ENCODE measurements around the gene POU2F1. TPM values are rescaled to one million over a fixed set of nuclear protein-coding genes. Genes with fewer than 3 reads are reported as not detected.

POU2F1 gene
- polyA plus RNA-seq, 1 donor from 2014 or later, result 10.9 TPM

GRCh38 chr1:167362638-167363037 is 142.0 kb downstream of the POU2F1 start:
- Histone ChIP-seq H4K20me1 (ENCODE audit: insufficient read depth) (no peaks in the 10 kb centered on the region), H3K27me3 (ENCODE audit: insufficient read depth, low read depth, low read length) (no peaks in the 10 kb centered on the region), H3K4me2 (ENCODE audit: low read length) (no peak overlapping the region), H3K27ac (ENCODE audit: low read length) (no peak overlapping the region), H2AFZ (ENCODE audit: low read depth, low read length) (no peak overlapping the region), H3K79me2 (replicated peaks; ENCODE audit: insufficient read depth, low read length) (peaks cover 28% of the 10 kb centered on the region), H3K4me3 (ENCODE audit: low read length) (no peak overlapping the region), H3K9ac (ENCODE audit: low read length) (no peak overlapping the region), H3K9me2 (ENCODE audit: insufficient read depth, low read length) (no peaks in the 10 kb centered on the region), H3K9me3 (ENCODE audit: low read length) (no peaks in the 10 kb centered on the region), H3K36me3 (ENCODE audit: insufficient read depth, low read length) (no peaks in the 10 kb centered on the region), H3F3A (ENCODE audit: insufficient read depth, low read length, poor library complexity, severe bottlenecking) (no peaks in the 10 kb centered on the region)
- TF ChIP-seq, protein P1, sequence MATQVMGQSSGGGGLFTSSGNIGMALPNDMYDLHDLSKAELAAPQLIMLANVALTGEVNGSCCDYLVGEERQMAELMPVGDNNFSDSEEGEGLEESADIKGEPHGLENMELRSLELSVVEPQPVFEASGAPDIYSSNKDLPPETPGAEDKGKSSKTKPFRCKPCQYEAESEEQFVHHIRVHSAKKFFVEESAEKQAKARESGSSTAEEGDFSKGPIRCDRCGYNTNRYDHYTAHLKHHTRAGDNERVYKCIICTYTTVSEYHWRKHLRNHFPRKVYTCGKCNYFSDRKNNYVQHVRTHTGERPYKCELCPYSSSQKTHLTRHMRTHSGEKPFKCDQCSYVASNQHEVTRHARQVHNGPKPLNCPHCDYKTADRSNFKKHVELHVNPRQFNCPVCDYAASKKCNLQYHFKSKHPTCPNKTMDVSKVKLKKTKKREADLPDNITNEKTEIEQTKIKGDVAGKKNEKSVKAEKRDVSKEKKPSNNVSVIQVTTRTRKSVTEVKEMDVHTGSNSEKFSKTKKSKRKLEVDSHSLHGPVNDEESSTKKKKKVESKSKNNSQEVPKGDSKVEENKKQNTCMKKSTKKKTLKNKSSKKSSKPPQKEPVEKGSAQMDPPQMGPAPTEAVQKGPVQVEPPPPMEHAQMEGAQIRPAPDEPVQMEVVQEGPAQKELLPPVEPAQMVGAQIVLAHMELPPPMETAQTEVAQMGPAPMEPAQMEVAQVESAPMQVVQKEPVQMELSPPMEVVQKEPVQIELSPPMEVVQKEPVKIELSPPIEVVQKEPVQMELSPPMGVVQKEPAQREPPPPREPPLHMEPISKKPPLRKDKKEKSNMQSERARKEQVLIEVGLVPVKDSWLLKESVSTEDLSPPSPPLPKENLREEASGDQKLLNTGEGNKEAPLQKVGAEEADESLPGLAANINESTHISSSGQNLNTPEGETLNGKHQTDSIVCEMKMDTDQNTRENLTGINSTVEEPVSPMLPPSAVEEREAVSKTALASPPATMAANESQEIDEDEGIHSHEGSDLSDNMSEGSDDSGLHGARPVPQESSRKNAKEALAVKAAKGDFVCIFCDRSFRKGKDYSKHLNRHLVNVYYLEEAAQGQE (IDR thresholded peaks at IDR 0.05; ENCODE audit: borderline replicate concordance), result no peak
- TF ChIP-seq EP300 (conservative IDR thresholded peaks at IDR 0.05; ENCODE audit: poor library complexity, severe bottlenecking) (no peak), POLR2AphosphoS5 (IDR thresholded peaks at IDR 0.05) (no peak), MXI1 (conservative IDR thresholded peaks at IDR 0.05; ENCODE audit: poor library complexity, severe bottlenecking) (no peak), TAF1 (IDR thresholded peaks at IDR 0.05; ENCODE audit: low read depth) (no peak), RAD21 (conservative IDR thresholded peaks at IDR 0.05) (no peak), SMC3 (conservative IDR thresholded peaks at IDR 0.05; ENCODE audit: poor library complexity) (no peak), EZH2 (IDR thresholded peaks at IDR 0.05; ENCODE audit: borderline replicate concordance, insufficient read depth, low read length, poor library complexity, severe bottlenecking) (no peak)
- TF ChIP-seq, protein P2, sequence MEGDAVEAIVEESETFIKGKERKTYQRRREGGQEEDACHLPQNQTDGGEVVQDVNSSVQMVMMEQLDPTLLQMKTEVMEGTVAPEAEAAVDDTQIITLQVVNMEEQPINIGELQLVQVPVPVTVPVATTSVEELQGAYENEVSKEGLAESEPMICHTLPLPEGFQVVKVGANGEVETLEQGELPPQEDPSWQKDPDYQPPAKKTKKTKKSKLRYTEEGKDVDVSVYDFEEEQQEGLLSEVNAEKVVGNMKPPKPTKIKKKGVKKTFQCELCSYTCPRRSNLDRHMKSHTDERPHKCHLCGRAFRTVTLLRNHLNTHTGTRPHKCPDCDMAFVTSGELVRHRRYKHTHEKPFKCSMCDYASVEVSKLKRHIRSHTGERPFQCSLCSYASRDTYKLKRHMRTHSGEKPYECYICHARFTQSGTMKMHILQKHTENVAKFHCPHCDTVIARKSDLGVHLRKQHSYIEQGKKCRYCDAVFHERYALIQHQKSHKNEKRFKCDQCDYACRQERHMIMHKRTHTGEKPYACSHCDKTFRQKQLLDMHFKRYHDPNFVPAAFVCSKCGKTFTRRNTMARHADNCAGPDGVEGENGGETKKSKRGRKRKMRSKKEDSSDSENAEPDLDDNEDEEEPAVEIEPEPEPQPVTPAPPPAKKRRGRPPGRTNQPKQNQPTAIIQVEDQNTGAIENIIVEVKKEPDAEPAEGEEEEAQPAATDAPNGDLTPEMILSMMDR (IDR thresholded peaks at IDR 0.05; ENCODE audit: poor library complexity, severe bottlenecking), result no peak

GRCh38 chr1:167364826-167365225 is 144.1 kb downstream of the POU2F1 start:
- TF ChIP-seq EZH2 (IDR thresholded peaks at IDR 0.05; ENCODE audit: borderline replicate concordance, insufficient read depth, low read length, poor library complexity, severe bottlenecking) (no peak), TAF1 (IDR thresholded peaks at IDR 0.05; ENCODE audit: low read depth) (no peak), SMC3 (conservative IDR thresholded peaks at IDR 0.05; ENCODE audit: poor library complexity) (no peak), RAD21 (conservative IDR thresholded peaks at IDR 0.05) (no peak), EP300 (conservative IDR thresholded peaks at IDR 0.05; ENCODE audit: poor library complexity, severe bottlenecking) (no peak), MXI1 (conservative IDR thresholded peaks at IDR 0.05; ENCODE audit: poor library complexity, severe bottlenecking) (no peak), POLR2AphosphoS5 (IDR thresholded peaks at IDR 0.05) (no peak)
- TF ChIP-seq, protein P1 (IDR thresholded peaks at IDR 0.05; ENCODE audit: borderline replicate concordance), result no peak
- TF ChIP-seq, protein P2 (IDR thresholded peaks at IDR 0.05; ENCODE audit: poor library complexity, severe bottlenecking), result no peak
- Histone ChIP-seq H4K20me1 (ENCODE audit: insufficient read depth) (no peaks in the 10 kb centered on the region), H3K79me2 (replicated peaks; ENCODE audit: insufficient read depth, low read length) (peaks cover 16% of the 10 kb centered on the region), H3K9me2 (ENCODE audit: insufficient read depth, low read length) (no peaks in the 10 kb centered on the region), H3K9me3 (ENCODE audit: low read length) (no peaks in the 10 kb centered on the region), H3K27ac (ENCODE audit: low read length) (no peak overlapping the region), H3K4me3 (ENCODE audit: low read length) (no peak overlapping the region), H3K27me3 (ENCODE audit: insufficient read depth, low read depth, low read length) (no peaks in the 10 kb centered on the region), H3K4me2 (ENCODE audit: low read length) (no peak overlapping the region), H3F3A (ENCODE audit: insufficient read depth, low read length, poor library complexity, severe bottlenecking) (no peaks in the 10 kb centered on the region), H3K36me3 (ENCODE audit: insufficient read depth, low read length) (peaks cover 4% of the 10 kb centered on the region), H2AFZ (ENCODE audit: low read depth, low read length) (no peak overlapping the region), H3K9ac (ENCODE audit: low read length) (no peak overlapping the region)
